ENCODE results near the gene EFCAB9.

DNA sequence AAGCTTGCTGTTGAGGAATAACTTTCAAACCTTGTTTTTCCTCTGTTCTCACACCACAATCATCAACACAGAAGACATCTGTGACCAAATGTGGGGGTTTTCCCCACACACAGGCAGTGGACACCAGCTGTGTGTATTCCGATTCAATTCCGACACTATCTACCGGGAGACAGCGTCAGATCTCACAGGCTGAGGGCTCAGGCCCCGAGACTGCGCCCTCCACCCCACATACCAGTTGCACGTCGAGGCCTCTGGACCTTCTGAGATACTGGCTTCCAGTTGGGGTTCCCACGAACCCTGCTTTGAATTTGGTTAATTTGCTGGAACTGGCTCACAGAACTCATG lies 47.3 kb upstream of the EFCAB9 start:
- TF ChIP-seq POLR2A (IDR thresholded peaks at IDR 0.05) (no peak), EP300 (IDR thresholded peaks at IDR 0.05) (no peak)

All from suprapubic skin (tissue), 2 donors.